ENCODE measurements around the gene SIRT2. TPM values are rescaled to one million over a fixed set of nuclear protein-coding genes. Genes with fewer than 3 reads are reported as not detected.

Gene SIRT2
- total RNA-seq, 1 experiment from 2014 or later, result 8.4 TPM

GRCh38 chr19:38893341-38893771 lies 6.1 kb downstream of the SIRT2 start:
- no peak overlapping the region for H4K5ac ChIP-seq (ENCODE audit: insufficient read length, low read depth, low read length)

More at GRCh38 chr19:38893341-38893771, 6.1 kb downstream of the SIRT2 start:
- H2BK5ac ChIP-seq (ENCODE audit: insufficient read length, low read length), result no peak overlapping the region
- Mint-ChIP-seq H3K27ac (peak overlapping the region in 1 of 3 experiments; percentile 59; a peak in 1 of 7 replicates), H3K4me3 (no peak overlapping the region), H3K4me1 (peaks cover under 1 to 2% of the 10 kb centered on the region in 2 experiments; a peak in 3 of 4 replicates), H3K9me3 (no peaks in the 10 kb centered on the region), H3K27me3 (ENCODE audit: low read depth) (peaks cover 8% of the 10 kb centered on the region), H3K36me3 (ENCODE audit: insufficient read depth in 1 of 3, low read depth in 3 of 3) (no peaks in the 10 kb centered on the region)
- H2AK5ac ChIP-seq (ENCODE audit: insufficient read length, low read length), result no peak overlapping the region
- no peak overlapping the region for H4K8ac ChIP-seq (replicated peaks; ENCODE audit: insufficient read length, low read depth, low read length)
- H3K56ac ChIP-seq (ENCODE audit: insufficient read length, low read depth, low read length), result no peak overlapping the region
- no peak overlapping the region for H2BK20ac ChIP-seq (ENCODE audit: low read depth, low read length, poor library complexity, severe bottlenecking)
- no peak for DNase-seq
- H3K23me2 ChIP-seq (ENCODE audit: insufficient read length, low read depth, low read length, poor library complexity, severe bottlenecking), result no peaks in the 10 kb centered on the region
- H3K9me3 ChIP-seq (ENCODE audit: control insufficient read depth, low read depth, low read length), result no peaks in the 10 kb centered on the region
- H4K91ac ChIP-seq (ENCODE audit: insufficient read length, low read depth, low read length), result no peak overlapping the region
- H3K4me1 ChIP-seq (ENCODE audit: insufficient read depth, low read length), result no peaks in the 10 kb centered on the region
- H3K4me2 ChIP-seq (ENCODE audit: insufficient read depth, insufficient read length, low read length), result no peak overlapping the region
- no peak overlapping the region for H3K4ac ChIP-seq (ENCODE audit: low read depth, low read length)
- H3K79me1 ChIP-seq (ENCODE audit: insufficient read depth, low read depth, low read length, poor library complexity, severe bottlenecking), result no peaks in the 10 kb centered on the region
- no peaks in the 10 kb centered on the region for H3K79me2 ChIP-seq (ENCODE audit: insufficient read depth, low read length)
- no CpG with 5 or more reads among the region's 14 CpGs for WGBS (ENCODE audit: extremely low coverage, insufficient read length, low lambda C conversion rate)
- no peak overlapping the region for H2BK15ac ChIP-seq (ENCODE audit: low read depth, low read length)
- no peaks in the 10 kb centered on the region for H3K27me3 ChIP-seq (ENCODE audit: insufficient read depth, low read length)
- no peak overlapping the region for H2BK12ac ChIP-seq (ENCODE audit: insufficient read length, low read depth, low read length)
- no peak overlapping the region for H3T11ph ChIP-seq (ENCODE audit: low read length)
- no peak overlapping the region for H3K23ac ChIP-seq (ENCODE audit: insufficient read length, low read depth, low read length)
- H3K14ac ChIP-seq (ENCODE audit: insufficient read depth, low read length), result no peak overlapping the region
- no peak for TF ChIP-seq CTCF (conservative IDR thresholded peaks at IDR 0.05)
- H4K20me1 ChIP-seq (ENCODE audit: control insufficient read depth, insufficient read depth, insufficient read length), result no peaks in the 10 kb centered on the region
- no peak overlapping the region for H3K18ac ChIP-seq (ENCODE audit: insufficient read length, low read depth, low read length)
- no peak overlapping the region for H2BK120ac ChIP-seq (ENCODE audit: low read depth, low read length, poor library complexity, severe bottlenecking)
- H3K9ac ChIP-seq (ENCODE audit: extremely low read depth, insufficient read length, low read length), result no peak overlapping the region
- no peak overlapping the region for H3K27ac ChIP-seq (ENCODE audit: insufficient read length, low read depth, low read length)
- H2AFZ ChIP-seq (ENCODE audit: low read length), result no peak overlapping the region

Data from H9 (cell line).